ENCODE measurements around the gene CRACR2B.

The CRACR2B gene

DNA sequence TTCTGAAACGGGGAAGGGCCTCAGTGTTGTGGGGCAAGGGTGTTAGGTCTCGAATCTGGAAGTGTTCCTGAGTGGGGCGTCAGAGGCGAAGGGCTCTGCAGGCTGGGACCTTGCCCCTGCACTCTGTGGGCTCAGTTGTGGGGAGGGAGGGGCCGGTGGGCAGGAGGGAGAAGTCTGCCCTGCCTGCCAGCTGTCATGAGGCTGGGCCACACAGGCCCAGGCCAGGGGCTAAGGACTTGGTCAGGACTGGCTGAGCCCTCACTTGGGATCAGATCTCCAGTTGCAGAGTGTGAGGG is at the start of gene CRACR2B:
Gene CRACR2B, plus strand, starts transcription at position 23 of the 296 bp plus-strand sequence. CDS start 689 bp downstream, outside the sequence.
- TF ChIP-seq, protein P1, sequence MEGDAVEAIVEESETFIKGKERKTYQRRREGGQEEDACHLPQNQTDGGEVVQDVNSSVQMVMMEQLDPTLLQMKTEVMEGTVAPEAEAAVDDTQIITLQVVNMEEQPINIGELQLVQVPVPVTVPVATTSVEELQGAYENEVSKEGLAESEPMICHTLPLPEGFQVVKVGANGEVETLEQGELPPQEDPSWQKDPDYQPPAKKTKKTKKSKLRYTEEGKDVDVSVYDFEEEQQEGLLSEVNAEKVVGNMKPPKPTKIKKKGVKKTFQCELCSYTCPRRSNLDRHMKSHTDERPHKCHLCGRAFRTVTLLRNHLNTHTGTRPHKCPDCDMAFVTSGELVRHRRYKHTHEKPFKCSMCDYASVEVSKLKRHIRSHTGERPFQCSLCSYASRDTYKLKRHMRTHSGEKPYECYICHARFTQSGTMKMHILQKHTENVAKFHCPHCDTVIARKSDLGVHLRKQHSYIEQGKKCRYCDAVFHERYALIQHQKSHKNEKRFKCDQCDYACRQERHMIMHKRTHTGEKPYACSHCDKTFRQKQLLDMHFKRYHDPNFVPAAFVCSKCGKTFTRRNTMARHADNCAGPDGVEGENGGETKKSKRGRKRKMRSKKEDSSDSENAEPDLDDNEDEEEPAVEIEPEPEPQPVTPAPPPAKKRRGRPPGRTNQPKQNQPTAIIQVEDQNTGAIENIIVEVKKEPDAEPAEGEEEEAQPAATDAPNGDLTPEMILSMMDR (IDR thresholded peaks at IDR 0.05; ENCODE audit: extremely low read depth, missing control alignments), result no peak
- peak; percentile 54 for DNase-seq (ENCODE audit: low spot score)

DNA sequence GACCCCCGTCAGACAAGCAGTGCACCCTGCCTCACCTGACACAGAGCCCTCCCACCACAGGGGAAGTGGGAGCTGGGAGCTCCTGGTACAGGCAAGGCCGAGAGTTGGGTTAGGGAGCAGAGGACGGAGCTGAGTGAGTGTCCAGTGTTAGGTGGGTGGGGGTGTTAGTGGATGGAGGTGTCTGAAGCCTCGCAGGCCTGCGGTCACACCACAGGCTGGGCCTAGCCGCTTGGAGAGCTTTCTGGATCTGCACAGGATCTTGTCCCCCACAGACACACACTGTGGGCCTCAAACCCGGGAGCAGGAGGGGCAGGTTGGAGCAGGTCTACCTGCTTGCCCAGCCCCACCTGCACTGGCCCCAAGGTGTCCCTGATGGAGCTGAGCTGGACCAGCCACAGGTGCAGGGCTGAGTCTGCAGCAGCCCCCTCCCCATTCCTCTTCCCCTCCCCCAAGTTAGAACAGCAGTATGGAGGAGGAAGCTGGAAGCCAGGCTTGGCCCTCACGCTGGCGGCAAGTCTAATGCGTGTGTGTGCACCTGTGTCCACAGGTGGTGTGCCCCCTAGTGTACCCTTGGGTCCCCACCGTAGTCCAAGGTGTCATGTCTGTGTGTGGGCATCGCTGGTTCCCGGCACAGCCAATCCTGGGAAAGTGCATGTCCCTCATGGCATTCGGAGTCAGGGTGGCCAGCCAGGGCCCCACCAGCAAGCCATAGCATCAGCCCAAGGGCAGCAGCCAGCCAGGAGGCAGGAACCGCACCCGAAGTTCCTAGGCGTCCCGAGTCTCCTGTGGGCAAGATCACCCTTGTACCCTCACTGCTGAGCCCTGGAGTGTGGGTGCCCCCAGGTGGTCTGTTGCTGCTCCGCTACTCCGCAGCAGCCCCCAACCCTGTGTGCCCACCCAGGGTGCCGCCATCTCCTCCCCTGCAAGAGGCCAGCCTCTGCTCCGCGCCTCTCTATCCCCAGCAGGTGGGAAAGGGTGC is 48.5 kb upstream of the CRACR2B start:
- DNase-seq (ENCODE audit: low spot score), result no peak
- TF ChIP-seq, protein P1 (IDR thresholded peaks at IDR 0.05; ENCODE audit: extremely low read depth, missing control alignments), result no peak

DNA sequence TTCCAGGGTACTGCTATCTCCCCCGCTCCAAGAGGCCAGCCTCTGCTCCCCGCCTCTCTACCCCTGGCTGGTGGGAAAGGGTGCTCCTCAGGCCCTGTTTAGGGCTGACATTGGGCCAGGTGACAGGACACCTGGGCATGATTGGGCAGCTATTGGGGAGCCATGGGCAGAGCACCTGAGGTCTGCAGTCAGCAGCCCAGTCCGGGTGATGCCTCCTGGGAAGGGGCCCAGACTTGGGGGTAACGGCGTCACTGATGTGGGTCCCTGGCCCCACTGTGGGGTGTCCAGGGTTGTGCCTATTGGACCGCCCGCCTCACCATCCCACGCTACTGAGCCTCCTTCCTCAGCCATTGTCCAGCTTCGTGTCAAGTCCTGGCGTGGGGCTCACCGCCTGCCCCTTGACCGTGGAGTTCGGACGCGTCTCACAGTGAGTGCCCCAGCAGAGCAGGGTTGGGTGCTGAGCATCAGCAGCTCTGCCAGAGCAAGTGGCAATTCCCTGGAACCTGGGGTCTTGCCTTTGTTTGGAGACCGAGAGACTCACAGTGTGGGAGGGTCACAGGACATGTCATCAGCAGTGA is 47.7 kb upstream of the CRACR2B start:
- TF ChIP-seq, protein P1 (IDR thresholded peaks at IDR 0.05; ENCODE audit: extremely low read depth, missing control alignments), result no peak
- DNase-seq (ENCODE audit: low spot score), result no peak

DNA sequence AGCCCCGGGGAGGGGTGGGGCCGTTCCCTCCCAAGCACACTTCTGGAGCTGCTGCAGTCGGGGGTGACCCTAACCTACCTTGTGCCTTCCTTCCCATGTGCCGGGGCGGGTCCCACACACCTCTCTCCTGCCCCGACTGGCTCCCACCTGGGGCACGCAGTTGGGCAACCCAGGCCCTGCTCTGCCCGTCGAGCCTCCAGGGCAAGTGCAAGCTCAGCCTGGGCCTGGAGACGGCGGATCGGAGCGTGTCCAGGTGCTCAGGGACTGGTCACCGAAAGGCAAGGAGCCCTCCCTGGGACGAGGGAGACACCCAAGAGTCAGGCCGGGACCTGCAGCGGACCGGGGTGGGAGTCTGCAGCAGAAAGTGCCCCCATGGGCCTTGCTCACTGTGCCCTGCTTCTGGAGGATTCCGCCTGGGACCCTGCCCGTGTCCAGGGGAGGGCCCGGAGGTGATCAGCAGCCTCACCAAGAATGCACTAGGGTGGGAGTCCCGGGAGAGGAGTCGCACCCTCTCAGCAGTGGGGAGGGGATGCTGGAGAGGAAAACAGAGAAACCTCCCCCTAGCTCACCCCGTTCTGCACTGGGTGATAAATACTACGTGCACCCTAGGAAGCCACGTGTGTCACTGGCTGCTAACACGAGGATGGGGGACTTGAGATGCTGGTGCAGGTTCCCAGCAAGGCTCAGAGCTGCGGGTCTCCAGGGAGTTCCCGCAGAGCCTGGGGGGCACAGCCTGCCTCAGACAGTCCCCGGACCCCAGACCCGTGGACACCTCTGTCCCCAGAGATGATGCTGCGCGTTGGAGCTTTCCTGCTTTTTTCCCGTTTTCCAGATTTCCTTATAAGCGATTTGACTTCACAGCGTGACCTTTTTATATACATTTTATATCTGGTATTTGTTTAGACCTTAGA is 45.2 kb upstream of the CRACR2B start:
- DNase-seq (ENCODE audit: low spot score), result no peak
- TF ChIP-seq, protein P1 (IDR thresholded peaks at IDR 0.05; ENCODE audit: extremely low read depth, missing control alignments), result no peak

DNA sequence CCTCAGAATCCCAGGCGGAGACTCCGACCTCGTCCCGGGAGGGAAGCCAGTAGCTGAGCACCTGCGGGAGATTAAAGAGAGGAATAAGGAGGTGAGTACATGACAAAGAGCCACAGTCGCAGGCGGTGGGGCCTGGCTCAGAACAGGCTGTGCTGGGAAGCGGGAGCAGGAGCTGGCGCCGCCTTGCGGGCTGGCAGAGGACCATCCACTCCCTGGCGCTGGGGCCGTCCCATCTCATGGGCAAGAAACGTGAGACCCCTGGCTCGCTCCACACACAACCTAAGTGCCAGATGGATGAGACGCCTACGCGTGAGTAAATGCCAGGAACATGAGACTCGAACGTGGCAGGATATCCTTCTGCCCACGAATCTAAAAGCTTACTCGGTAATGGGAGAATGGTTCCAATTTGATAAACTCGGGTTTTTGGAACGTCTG is 44.1 kb upstream of the CRACR2B start:
- DNase-seq (ENCODE audit: low spot score), result no peak
- TF ChIP-seq, protein P1 (IDR thresholded peaks at IDR 0.05; ENCODE audit: extremely low read depth, missing control alignments), result no peak

DNA sequence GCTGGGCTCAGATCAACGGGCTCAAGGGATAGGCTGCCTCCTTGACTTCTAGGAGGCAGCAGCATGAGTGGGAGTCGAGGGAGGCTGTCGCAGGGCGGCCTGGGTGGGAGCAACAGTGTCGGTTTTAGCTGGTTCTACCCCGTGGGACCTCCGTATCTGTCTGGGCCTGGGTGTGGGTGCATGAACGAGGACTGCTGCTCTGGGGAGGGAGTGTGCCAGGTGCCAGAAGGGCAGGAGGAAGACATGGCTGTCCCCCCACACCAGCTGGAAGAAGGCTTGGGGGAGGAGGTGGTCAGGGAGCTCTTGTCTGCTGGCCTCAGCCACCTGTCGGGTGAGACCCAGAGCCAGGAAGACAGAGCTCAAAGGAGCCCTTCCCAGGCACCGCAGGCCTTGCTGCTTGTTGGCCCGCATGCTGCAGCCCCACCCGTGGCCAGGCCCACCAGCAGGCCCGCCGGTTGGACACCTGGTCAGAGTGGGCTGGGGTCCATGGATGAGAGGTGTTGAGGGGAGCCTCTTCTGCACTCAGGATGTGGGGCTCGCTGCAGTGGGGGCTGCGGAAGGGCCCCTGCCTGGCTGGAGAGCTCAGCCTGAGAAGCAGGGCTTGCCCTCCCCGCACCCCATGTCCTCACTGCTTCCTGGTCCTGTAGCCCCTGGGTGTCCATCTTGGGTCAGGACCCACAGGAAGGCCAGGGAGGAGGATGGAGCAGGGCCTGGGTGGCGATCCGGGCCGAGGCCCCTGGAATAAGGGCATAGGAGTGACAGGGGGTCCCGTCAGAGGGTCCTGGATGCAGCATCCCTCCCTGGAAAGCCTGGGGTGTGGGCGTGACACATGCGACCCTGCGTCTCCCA is 41.3 kb upstream of the CRACR2B start:
- no peak for DNase-seq (ENCODE audit: low spot score)

More for the DNA sequence above, 41.3 kb upstream of the CRACR2B start:
- TF ChIP-seq, protein P1 (IDR thresholded peaks at IDR 0.05; ENCODE audit: extremely low read depth, missing control alignments), result no peak

All from GM20000 (cell line).